ENCODE measurements around the gene SWAP70.

The SWAP70 gene

GRCh38 chr11:9728058-9728457, 64.2 kb downstream of the SWAP70 start:
- Histone ChIP-seq H3K27me3 (ENCODE audit: control insufficient read depth, insufficient read depth, low read length) (no peaks in the 10 kb centered on the region), H3K9ac (ENCODE audit: low read depth, low read length) (no peak overlapping the region), H3K4me3 (ENCODE audit: low read length) (no peak overlapping the region), H3K4me1 (ENCODE audit: control insufficient read depth, insufficient read depth, low read length) (peaks cover 11% of the 10 kb centered on the region), H3K36me3 (ENCODE audit: insufficient read depth, low read length) (peaks cover 45% of the 10 kb centered on the region), H3K9me3 (replicated peaks; ENCODE audit: low read length) (no peaks in the 10 kb centered on the region), H3K4me2 (ENCODE audit: low read length) (no peak overlapping the region)

GRCh38 chr11:9731256-9731655, 67.4 kb downstream of the SWAP70 start:
- Histone ChIP-seq H3K4me3 (ENCODE audit: low read length) (no peak overlapping the region), H3K9ac (ENCODE audit: low read depth, low read length) (no peak overlapping the region), H3K4me1 (ENCODE audit: control insufficient read depth, insufficient read depth, low read length) (peaks cover 10% of the 10 kb centered on the region)

GRCh38 chr11:9732453-9732852, 68.6 kb downstream of the SWAP70 start:
- Histone ChIP-seq H3K27me3 (ENCODE audit: control insufficient read depth, insufficient read depth, low read length) (no peaks in the 10 kb centered on the region), H3K4me3 (ENCODE audit: low read length) (no peak overlapping the region), H3K9ac (ENCODE audit: low read depth, low read length) (no peak overlapping the region), H3K36me3 (ENCODE audit: insufficient read depth, low read length) (peaks cover 75% of the 10 kb centered on the region), H3K4me1 (ENCODE audit: control insufficient read depth, insufficient read depth, low read length) (no peaks in the 10 kb centered on the region), H3K9me3 (replicated peaks; ENCODE audit: low read length) (no peaks in the 10 kb centered on the region), H3K4me2 (ENCODE audit: low read length) (no peak overlapping the region)

More at GRCh38 chr11:9731256-9731655, 67.4 kb downstream of the SWAP70 start:
- Histone ChIP-seq H3K36me3 (ENCODE audit: insufficient read depth, low read length) (peaks cover 68% of the 10 kb centered on the region), H3K27me3 (ENCODE audit: control insufficient read depth, insufficient read depth, low read length) (no peaks in the 10 kb centered on the region), H3K4me2 (ENCODE audit: low read length) (no peak overlapping the region), H3K9me3 (replicated peaks; ENCODE audit: low read length) (no peaks in the 10 kb centered on the region)

GRCh38 chr11:9733212-9733611, 69.3 kb downstream of the SWAP70 start:
- no peaks in the 10 kb centered on the region for H3K4me1 ChIP-seq (ENCODE audit: control insufficient read depth, insufficient read depth, low read length)
- no peaks in the 10 kb centered on the region for H3K9me3 ChIP-seq (replicated peaks; ENCODE audit: low read length)
- no peak overlapping the region for H3K4me2 ChIP-seq (ENCODE audit: low read length)
- H3K4me3 ChIP-seq (ENCODE audit: low read length), result no peak overlapping the region
- H3K27me3 ChIP-seq (ENCODE audit: control insufficient read depth, insufficient read depth, low read length), result no peaks in the 10 kb centered on the region
- peaks cover 72% of the 10 kb centered on the region for H3K36me3 ChIP-seq (ENCODE audit: insufficient read depth, low read length)
- H3K9ac ChIP-seq (ENCODE audit: low read depth, low read length), result no peak overlapping the region

- Histone ChIP-seq H3K9me3 (replicated peaks; ENCODE audit: low read length) (no peaks in the 10 kb centered on the region), H3K4me1 (ENCODE audit: control insufficient read depth, insufficient read depth, low read length) (no peaks in the 10 kb centered on the region), H3K4me3 (ENCODE audit: low read length) (no peak overlapping the region), H3K36me3 (ENCODE audit: insufficient read depth, low read length) (peaks cover 80% of the 10 kb centered on the region), H3K27me3 (ENCODE audit: control insufficient read depth, insufficient read depth, low read length) (no peaks in the 10 kb centered on the region), H3K4me2 (ENCODE audit: low read length) (no peak overlapping the region), H3K9ac (ENCODE audit: low read depth, low read length) (no peak overlapping the region)
Observed at GRCh38 chr11:9735236-9735635, 71.4 kb downstream of the SWAP70 start.

- H3K9ac ChIP-seq (ENCODE audit: low read depth, low read length), result no peak overlapping the region
- H3K4me2 ChIP-seq (ENCODE audit: low read length), result no peak overlapping the region
- no peak overlapping the region for H3K4me3 ChIP-seq (ENCODE audit: low read length)
- H3K4me1 ChIP-seq (ENCODE audit: control insufficient read depth, insufficient read depth, low read length), result no peaks in the 10 kb centered on the region
- H3K9me3 ChIP-seq (replicated peaks; ENCODE audit: low read length), result no peaks in the 10 kb centered on the region
- H3K27me3 ChIP-seq (ENCODE audit: control insufficient read depth, insufficient read depth, low read length), result no peaks in the 10 kb centered on the region
- peaks cover 80% of the 10 kb centered on the region for H3K36me3 ChIP-seq (ENCODE audit: insufficient read depth, low read length)
Observed at GRCh38 chr11:9735919-9736318, 72.0 kb downstream of the SWAP70 start.

GRCh38 chr11:9736365-9736764, 72.5 kb downstream of the SWAP70 start:
- H3K4me2 ChIP-seq (ENCODE audit: low read length), result no peak overlapping the region
- H3K9ac ChIP-seq (ENCODE audit: low read depth, low read length), result no peak overlapping the region
- H3K27me3 ChIP-seq (ENCODE audit: control insufficient read depth, insufficient read depth, low read length), result no peaks in the 10 kb centered on the region
- no peaks in the 10 kb centered on the region for H3K4me1 ChIP-seq (ENCODE audit: control insufficient read depth, insufficient read depth, low read length)
- no peak overlapping the region for H3K4me3 ChIP-seq (ENCODE audit: low read length)
- peaks cover 83% of the 10 kb centered on the region for H3K36me3 ChIP-seq (ENCODE audit: insufficient read depth, low read length)
- no peaks in the 10 kb centered on the region for H3K9me3 ChIP-seq (replicated peaks; ENCODE audit: low read length)

- Histone ChIP-seq H3K4me1 (ENCODE audit: control insufficient read depth, insufficient read depth, low read length) (no peaks in the 10 kb centered on the region), H3K9ac (ENCODE audit: low read depth, low read length) (no peak overlapping the region)
Observed at GRCh38 chr11:9738116-9738515, 74.2 kb downstream of the SWAP70 start.

GRCh38 chr11:9738707-9739106, 74.8 kb downstream of the SWAP70 start:
- no peaks in the 10 kb centered on the region for H3K4me1 ChIP-seq (ENCODE audit: control insufficient read depth, insufficient read depth, low read length)
- no peak overlapping the region for H3K9ac ChIP-seq (ENCODE audit: low read depth, low read length)
- no peaks in the 10 kb centered on the region for H3K27me3 ChIP-seq (ENCODE audit: control insufficient read depth, insufficient read depth, low read length)
- H3K9me3 ChIP-seq (replicated peaks; ENCODE audit: low read length), result no peaks in the 10 kb centered on the region
- no peak overlapping the region for H3K4me2 ChIP-seq (ENCODE audit: low read length)
- H3K4me3 ChIP-seq (ENCODE audit: low read length), result no peak overlapping the region
- H3K36me3 ChIP-seq (ENCODE audit: insufficient read depth, low read length), result peaks cover 75% of the 10 kb centered on the region

More at GRCh38 chr11:9738116-9738515, 74.2 kb downstream of the SWAP70 start:
- Histone ChIP-seq H3K36me3 (ENCODE audit: insufficient read depth, low read length) (peaks cover 81% of the 10 kb centered on the region), H3K4me3 (ENCODE audit: low read length) (no peak overlapping the region), H3K27me3 (ENCODE audit: control insufficient read depth, insufficient read depth, low read length) (no peaks in the 10 kb centered on the region), H3K4me2 (ENCODE audit: low read length) (no peak overlapping the region), H3K9me3 (replicated peaks; ENCODE audit: low read length) (no peaks in the 10 kb centered on the region)

- Histone ChIP-seq H3K4me2 (ENCODE audit: low read length) (no peak overlapping the region), H3K9ac (ENCODE audit: low read depth, low read length) (no peak overlapping the region), H3K4me3 (ENCODE audit: low read length) (no peak overlapping the region), H3K27me3 (ENCODE audit: control insufficient read depth, insufficient read depth, low read length) (no peaks in the 10 kb centered on the region), H3K4me1 (ENCODE audit: control insufficient read depth, insufficient read depth, low read length) (no peaks in the 10 kb centered on the region), H3K9me3 (replicated peaks; ENCODE audit: low read length) (no peaks in the 10 kb centered on the region), H3K36me3 (ENCODE audit: insufficient read depth, low read length) (peaks cover 71% of the 10 kb centered on the region)
Observed at GRCh38 chr11:9739123-9739900, 75.4 kb downstream of the SWAP70 start.

GRCh38 chr11:9740202-9740883, 76.5 kb downstream of the SWAP70 start:
- Histone ChIP-seq H3K4me1 (ENCODE audit: control insufficient read depth, insufficient read depth, low read length) (no peaks in the 10 kb centered on the region), H3K9me3 (replicated peaks; ENCODE audit: low read length) (no peaks in the 10 kb centered on the region), H3K4me2 (ENCODE audit: low read length) (no peak overlapping the region), H3K36me3 (ENCODE audit: insufficient read depth, low read length) (peaks cover 70% of the 10 kb centered on the region), H3K9ac (ENCODE audit: low read depth, low read length) (no peak overlapping the region), H3K4me3 (ENCODE audit: low read length) (no peak overlapping the region), H3K27me3 (ENCODE audit: control insufficient read depth, insufficient read depth, low read length) (no peaks in the 10 kb centered on the region)

GRCh38 chr11:9741260-9741659, 77.4 kb downstream of the SWAP70 start:
- H3K36me3 ChIP-seq (ENCODE audit: insufficient read depth, low read length), result peaks cover 65% of the 10 kb centered on the region

More at GRCh38 chr11:9741260-9741659, 77.4 kb downstream of the SWAP70 start:
- no peaks in the 10 kb centered on the region for H3K27me3 ChIP-seq (ENCODE audit: control insufficient read depth, insufficient read depth, low read length)
- H3K4me2 ChIP-seq (ENCODE audit: low read length), result no peak overlapping the region
- H3K9ac ChIP-seq (ENCODE audit: low read depth, low read length), result no peak overlapping the region
- no peaks in the 10 kb centered on the region for H3K9me3 ChIP-seq (replicated peaks; ENCODE audit: low read length)
- H3K4me3 ChIP-seq (ENCODE audit: low read length), result no peak overlapping the region
- no peaks in the 10 kb centered on the region for H3K4me1 ChIP-seq (ENCODE audit: control insufficient read depth, insufficient read depth, low read length)
